AG10803 (cell line): ENCODE data around the gene ZBTB20.

ENCODE experiments used
- DNase-seq: peaks from one replicate; pipeline ENCODE4 v3.0.0; 2010; ENCODE audit warnings: low read depth
- H3K4me3 ChIP-seq: 2 replicates; pipeline ENCODE4 v1.5.1; 2011; ENCODE audit warnings: mild to moderate bottlenecking, low read length, control low read depth
- TF ChIP-seq, protein P1 (sequence below): conservative IDR thresholded peaks from 2 replicates; pipeline ENCODE4 v1.5.1; 2011; ENCODE audit warnings: mild to moderate bottlenecking, low read length, control low read depth, inconsistent platforms

Gene ZBTB20

GRCh38 chr3:114307222-114307830, 839.8 kb downstream of the ZBTB20 start:
- no peak overlapping the region for H3K4me3 ChIP-seq
- TF ChIP-seq, protein P1, sequence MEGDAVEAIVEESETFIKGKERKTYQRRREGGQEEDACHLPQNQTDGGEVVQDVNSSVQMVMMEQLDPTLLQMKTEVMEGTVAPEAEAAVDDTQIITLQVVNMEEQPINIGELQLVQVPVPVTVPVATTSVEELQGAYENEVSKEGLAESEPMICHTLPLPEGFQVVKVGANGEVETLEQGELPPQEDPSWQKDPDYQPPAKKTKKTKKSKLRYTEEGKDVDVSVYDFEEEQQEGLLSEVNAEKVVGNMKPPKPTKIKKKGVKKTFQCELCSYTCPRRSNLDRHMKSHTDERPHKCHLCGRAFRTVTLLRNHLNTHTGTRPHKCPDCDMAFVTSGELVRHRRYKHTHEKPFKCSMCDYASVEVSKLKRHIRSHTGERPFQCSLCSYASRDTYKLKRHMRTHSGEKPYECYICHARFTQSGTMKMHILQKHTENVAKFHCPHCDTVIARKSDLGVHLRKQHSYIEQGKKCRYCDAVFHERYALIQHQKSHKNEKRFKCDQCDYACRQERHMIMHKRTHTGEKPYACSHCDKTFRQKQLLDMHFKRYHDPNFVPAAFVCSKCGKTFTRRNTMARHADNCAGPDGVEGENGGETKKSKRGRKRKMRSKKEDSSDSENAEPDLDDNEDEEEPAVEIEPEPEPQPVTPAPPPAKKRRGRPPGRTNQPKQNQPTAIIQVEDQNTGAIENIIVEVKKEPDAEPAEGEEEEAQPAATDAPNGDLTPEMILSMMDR: no peak
- DNase-seq: no peak

DNA sequence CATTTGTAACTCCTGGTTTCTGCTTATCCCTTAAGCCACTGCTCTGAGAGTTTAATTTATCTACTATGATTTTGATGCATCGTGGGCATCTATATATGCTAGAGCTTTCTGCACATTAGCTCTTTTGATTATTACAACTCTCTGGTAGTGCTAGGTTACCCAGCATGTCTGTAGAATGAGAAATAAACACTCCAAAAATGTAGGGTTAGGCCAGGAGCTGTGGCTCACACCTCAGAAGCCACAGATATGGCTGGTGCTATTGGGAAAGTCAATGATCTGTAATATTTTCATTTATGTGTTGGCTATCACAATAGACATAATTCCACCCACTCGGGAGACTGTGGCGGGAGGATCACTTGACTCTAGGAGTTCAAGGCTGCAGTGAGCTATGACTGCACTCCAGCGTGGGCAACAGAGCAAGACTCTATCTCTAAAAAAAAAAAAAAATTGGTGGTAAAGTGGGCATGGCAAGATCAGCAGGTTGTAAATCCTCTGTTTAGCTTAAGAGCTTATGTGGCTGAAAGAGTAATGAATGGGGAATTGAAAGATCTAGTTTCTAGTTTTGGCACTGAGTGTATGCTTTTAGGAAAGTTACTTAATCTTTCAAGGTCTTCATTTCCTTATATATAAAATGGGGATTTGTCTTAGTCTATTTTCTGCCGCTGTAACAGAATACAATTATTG, 847.0 kb downstream of the ZBTB20 start:
- DNase-seq: no peak
- TF ChIP-seq, protein P1: no peak
- H3K4me3 ChIP-seq: no peak overlapping the region

DNA sequence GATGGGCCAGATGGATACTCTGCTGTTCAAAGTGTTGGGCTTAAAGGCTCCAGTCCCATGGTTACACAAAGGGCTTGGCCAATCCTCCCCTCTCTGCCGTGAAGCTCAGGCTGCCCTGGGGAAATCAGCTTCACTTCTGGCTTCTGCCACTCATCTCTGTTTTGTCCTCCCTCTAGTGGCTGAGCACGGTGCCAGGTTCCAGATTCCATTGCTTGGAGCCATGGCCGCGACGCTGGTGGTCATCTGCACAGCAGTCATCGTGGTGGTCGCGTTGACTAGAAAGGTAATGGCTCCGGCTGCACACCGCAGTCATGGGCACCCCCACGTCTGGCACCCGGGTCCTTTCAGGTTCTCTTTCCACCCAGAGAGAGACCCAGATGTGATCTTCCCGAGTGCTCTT, 847.7 kb downstream of the ZBTB20 start:
- H3K4me3 ChIP-seq: no peak overlapping the region
- TF ChIP-seq, protein P1: peak; percentile 44
- no peak for DNase-seq

DNA sequence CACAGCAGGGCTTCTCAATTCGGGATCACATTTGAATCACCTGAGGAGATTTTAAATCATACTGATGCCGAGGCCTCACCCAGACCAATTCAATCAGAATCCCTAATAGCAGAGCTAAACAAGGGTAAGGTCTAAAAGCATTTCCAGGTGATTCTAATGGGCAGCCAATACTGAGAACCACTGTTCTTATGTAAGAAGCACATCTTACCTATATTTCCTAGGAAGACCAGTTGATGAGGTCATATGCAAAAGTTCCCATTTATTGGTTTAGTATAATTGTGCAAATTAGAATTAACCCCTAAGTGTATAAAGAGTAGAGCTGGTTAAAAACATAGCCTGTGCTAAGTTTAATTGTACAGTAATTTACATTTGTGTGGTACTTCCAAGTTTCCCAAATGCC, 851.1 kb downstream of the ZBTB20 start:
- no peak for DNase-seq
- TF ChIP-seq, protein P1: no peak
- no peak overlapping the region for H3K4me3 ChIP-seq

DNA sequence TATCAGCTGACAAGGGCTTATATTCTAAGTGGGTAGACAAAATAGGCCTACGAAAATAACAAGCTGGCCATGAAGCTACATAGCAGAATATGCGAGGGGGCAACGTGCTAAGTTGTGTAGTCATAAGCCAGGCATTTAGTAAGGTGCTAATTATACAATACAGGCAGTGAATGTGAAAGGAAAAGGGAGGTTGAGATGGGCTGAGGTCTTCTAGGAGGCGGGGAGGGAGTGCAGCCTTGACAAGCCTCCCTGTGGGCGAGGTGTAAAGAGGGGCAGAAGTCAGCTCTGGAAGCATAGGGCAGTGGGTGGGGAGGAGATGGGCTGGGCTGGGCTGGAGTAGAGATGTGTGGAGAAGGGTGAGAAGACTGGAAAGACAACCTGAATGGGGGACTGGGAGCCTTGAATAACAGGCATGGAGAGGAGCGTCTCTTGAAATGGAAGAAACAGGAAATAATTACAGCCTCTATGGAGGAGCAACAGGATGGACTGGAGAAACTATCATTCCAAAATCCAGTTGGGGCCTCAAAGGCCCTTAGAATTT, 852.1 kb downstream of the ZBTB20 start:
- no peak overlapping the region for H3K4me3 ChIP-seq
- no peak for DNase-seq
- TF ChIP-seq, protein P1: no peak

- TF ChIP-seq, protein P1: no peak
- DNase-seq: no peak
- no peak within 1 kb of the TSS for H3K4me3 ChIP-seq
These were observed 853.1 kb downstream of the ZBTB20 start, which contains the start of gene TIGIT for GRCh38 chr3:114293838-114294535. TSS of gene TIGIT (plus strand) at chr3:114294028. CDS start at chr3:114294062, 34 bp downstream.
